GM21381 (cell line): Measurements from ENCODE around the gene DPF1.

ENCODE experiments used
- ATAC-seq: cut with Tn5 transposase; IDR thresholded peaks from one replicate; pipeline ENCODE4 v1.9.1; 2021; ENCODE audit warnings: mild to moderate bottlenecking, moderate library complexity; ENCODE audit not compliant: unreplicated experiment

The DPF1 gene

DNA sequence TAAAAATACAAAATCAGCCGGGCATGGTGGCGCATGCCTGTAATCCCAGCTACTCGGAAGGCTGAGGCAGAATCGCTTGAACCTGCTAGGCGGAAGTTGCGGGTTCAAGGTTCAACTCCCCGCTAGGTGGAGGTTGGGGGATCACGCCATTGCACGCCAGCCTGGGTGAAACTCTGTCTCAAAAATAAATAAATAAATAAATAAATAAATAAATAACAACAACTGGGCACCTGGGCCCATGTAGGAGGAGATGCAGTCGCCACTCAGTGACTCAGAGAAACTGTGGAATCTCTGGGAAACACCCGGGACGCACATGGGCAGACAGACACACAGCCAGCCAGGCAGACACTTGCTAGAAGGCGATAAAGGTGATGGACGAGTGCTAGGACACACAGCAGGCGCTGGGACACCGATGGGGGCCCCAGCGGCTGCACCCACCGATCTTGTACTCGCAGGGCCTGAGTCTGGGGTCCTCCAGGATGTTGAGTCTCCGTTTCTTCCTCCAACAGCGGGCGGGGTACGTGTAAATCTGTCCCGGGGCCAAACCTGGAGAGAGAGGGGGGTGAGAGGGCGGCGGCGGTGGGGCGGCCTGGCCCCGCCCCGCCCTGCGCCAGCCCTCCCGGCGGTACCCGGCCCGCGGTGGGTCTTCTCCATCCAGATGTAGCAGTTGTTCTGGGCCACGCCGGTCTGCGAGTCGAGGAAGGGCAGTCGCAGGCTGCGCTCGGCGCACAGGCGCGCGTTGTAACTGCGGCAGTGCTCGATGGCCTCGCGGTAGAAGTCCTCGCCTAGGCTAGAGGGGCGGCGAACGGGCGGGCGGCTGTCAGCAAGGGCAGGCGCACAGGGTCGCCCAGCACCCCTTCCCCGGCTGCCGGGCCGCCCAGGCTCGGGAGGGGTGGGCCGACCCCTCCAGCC is 1.8 kb downstream of the DPF1 start:
- no peak for ATAC-seq

DNA sequence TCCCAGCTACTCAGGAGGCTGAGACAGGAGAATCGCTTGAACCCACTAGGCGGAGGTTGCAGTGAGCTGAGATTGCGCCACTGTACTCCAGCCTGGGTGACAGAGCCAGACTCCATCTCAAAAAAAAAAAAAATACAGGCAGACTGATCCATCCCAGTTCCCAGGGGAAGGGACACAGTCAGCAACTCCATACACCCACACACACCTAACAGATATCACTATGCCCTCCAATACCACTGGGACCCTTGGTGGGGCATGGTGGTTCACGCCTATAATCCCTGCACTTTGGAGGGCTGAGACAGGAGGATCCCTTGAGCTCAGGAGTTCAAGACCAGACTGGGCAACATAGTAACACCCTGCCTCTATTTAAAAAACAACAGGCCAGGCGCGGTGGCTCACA is 2.6 kb downstream of the DPF1 start:
- no peak for ATAC-seq

DNA sequence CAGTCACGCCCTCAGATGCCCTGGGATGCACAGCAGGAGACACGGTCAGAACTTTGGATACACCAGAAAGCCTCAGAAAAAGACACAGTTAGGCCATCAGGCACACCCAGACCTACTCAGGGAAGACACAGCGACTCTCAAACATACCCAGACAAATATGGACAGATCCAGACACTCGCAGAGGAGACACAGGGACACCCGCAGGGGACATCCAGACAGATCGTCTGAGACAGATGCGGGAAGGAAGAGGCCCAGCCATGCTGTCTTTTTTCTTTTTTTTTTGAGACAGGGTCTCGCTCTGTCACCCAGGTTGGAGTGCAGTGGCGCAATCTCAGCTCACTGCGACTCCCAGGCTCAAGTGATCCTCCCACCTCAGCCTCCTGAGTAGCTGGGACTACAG is 4.8 kb downstream of the DPF1 start:
- ATAC-seq = no peak

DNA sequence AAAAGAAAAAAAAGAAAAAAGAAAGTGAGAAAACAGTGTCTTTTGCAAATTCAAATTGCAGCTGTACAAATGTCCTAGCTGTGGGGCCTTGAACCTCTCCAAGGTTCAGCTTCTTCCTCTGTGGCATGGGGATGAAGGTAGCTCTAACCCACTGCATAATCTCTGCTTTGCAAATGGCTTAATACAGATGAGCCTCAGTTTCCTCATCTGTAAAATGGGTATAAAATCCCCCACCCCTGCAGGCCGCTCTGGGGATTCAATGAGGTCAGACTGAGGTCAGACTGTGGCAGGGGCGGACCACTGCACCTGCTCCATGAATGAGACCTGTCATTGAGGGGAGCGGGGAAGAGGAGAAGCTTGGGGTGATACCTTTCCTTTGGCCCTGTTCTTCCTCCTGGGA is 5.8 kb downstream of the DPF1 start:
- ATAC-seq = no peak

DNA sequence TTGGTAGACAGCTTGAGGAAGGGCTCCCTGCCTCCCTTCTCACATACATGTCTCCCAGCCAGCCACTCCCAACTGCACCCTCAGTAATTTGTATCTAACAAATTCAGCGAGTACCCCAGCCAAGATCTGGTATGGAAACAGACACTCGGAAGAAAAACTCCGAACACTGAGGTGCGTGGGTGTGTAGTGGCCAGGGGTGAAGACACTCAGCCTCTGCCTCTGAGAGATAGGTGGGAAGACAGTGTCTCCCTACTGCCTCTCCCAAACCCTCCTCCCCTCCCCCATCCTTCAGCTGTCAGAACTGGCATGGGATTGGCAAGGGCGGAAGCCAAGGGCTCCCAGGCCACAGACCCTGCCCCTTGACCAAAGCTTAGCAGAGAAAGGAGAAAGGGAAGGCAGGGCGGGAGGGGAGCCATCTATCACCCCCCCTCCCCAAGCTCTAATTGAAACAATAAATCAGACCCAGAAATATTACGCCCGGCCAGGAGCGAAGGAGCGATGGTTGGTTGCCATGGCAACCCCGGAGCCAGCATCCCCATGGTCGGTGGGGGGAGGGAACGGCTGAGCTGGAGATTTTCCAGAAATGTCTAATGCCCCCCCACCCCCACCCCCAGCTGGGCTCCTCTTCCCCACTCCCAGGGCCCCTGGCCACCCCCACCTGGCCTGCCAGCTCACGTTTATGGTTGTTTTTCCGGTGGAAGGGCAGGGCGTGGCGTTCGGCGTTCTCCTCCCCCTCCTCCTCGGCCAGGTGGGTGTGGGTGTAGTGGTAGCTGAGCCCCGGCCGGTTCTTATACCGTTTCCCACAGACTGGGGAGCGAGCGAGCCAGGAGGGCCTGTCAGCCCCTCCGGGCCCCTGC is 7.0 kb downstream of the DPF1 start:
- no peak for ATAC-seq

DNA sequence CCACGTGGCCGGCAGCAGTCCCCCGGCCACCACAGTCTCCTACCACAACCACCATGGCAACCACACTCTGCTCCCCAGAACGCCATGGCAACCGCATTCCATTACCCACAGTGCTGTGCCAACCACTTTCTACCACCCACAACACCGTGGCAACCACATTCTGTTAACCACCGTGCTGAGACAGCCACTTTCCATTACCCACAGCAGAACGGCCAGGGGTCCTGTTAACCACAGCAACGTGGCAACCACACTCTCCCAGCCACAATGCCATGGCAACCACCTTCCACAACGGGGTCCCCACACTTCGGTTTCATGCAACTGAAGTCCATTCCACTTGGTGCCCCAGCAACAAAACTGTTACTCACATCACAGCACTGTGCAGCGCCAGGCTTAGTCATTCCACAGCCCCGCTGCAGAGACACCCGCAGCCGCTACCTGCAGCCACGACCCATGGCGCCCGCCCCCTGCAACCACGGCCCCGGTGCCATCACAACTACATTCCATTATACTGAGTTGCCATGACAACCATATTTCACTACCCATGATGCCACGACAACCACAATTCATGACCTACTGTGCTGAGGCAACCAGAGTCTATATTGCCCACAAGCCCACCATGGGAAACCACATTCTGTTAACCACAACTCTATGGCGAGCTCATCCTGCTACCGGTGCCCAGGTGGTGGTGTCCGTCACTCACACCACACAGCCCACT is 10.0 kb downstream of the DPF1 start:
- no peak for ATAC-seq

DNA sequence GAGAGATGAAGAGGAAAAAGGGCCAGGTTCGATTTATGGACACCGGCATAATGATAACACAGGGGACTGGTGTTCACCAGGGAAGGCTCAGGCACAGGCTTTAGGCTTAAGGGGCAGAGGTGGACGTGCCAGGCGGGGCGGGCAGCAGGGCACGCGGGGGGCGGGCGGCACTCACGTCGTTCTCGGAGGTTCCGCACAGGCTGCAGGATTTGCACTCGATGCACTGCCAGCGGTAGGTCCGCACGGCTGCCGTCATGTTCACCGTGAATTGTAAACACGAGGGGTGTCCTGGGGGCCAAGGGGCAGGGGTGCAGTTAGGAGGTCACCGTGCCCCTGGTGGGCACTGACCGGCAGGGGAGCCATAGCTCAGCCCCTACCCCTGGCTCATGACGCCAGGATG is 10.6 kb downstream of the DPF1 start:
- ATAC-seq = no peak

DNA sequence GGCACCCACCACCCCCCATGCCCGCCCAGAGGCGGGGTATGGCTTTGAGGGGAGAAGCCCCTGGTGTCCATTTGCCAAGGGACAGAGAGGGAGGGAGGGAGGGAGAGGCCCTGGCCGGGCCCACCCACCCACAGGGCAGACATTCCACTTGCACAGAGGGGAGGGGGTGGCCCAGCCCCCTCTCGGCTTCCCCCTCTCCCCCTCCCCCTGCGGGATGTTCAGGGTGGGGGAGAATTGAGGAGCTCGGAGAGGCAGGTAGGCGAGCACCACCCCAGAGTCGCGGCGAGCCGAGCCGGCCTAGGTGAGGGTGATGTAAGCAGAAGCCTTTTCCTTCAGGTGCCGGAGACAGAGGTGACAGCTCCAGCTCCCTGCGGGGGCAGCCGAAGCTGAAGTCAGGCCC is 12.3 kb downstream of the DPF1 start:
- no peak for ATAC-seq

DNA sequence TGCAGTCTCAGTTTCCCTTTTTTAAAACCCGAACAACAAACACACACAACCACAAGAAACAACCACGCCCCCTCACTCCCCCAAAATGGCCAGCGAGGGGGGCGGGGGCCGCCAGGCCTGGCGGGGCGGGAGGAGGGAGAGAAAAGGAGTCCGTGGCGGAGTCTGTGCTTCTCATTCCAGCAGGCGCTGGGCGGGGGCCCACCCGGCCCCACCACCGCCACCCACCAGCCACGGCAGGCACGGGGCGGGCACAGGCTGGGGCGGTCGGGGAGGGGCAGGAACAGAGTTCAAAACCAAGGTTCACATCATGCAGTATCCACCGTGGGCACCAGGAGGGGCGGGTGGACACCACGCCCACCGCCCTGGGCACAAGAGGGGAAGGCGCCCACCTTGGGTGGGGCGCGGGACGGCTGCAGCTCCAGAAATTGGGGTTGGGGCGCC is 12.9 kb downstream of the DPF1 start:
- no peak for ATAC-seq

DNA sequence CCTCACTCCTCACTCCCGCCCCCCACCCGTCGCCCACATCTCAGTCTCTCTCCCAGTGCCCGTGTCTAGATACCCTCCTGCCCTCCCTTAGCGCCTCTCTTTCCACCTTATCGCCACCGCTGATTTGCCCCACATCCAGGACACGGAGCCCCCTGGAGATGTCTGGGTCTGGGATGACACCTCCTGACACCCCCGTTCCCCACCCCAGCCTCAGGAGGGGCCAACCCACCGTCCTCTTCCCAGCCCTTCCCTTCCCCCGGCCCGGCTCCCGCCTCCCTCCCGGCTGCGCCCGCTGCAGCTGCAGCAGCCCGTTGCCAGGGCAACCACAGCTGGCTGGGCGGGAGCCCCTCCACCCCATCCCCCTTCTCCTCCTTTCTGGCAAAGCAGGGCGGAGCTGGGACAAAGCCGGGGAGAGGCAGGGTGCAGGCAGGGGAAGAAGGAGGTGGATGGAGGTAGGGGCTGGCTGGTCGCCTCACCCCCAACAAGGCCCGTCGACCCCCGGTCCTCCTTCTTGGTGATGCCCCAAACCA is 13.5 kb downstream of the DPF1 start:
- ATAC-seq = no peak

DNA sequence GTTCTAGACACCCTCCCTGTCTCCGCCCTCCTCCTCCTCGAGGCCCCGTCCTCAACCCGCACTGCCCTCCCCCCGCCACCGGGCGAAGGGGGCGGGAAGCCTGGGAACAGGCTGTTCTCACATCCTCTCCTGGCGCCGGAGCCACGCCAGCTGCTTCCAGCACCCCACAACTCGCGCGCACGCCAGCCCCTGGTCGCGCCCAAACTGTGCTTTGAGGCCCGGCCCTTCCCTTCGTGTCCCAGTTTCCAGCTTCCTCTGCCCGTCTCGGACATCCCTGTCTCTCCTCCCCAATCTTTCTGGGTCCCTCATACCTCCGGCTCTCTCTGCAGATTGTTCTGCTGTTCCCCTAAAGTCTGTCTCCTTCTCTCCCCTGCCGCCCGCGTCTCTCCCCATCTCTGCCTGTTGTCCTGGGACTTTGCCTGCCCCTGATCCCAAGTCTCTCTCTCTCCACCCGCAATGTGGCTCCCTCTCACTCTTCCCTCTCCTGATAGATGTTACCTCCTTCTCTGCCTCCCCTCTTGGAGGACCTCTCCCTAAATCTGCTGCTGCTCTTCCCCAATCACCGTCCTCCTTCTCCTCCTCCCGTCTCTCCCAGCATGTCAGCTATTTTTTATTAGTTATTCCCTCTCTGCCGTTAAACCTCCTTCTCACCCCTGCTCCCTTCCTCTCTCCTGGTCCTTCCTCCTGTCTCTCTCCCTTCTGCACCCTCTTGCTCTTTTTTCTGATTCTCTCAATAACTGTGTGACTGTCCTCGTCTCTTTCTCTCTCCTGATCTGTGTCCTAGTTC is 14.2 kb downstream of the DPF1 start:
- ATAC-seq = no peak

DNA sequence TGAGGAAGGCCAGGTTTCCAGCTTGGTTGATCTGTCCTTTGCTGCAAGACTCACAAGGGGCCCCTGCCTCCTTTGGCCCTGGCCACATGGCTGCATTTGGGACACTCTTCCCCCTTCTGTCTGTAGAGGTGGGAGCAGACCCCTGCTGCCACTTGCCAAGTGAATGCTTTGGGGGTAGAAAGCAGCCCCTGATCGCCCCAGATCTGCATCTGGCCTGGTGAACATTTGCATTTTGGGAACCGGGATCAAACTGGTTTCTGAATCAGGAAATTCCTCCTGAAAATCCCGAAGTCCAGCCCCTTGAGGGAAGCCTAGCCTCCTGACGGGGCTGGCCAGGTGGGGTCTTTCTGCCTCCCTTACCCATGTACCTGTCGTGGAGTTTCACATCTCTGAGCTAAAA is 14.9 kb downstream of the DPF1 start:
- ATAC-seq = no peak

DNA sequence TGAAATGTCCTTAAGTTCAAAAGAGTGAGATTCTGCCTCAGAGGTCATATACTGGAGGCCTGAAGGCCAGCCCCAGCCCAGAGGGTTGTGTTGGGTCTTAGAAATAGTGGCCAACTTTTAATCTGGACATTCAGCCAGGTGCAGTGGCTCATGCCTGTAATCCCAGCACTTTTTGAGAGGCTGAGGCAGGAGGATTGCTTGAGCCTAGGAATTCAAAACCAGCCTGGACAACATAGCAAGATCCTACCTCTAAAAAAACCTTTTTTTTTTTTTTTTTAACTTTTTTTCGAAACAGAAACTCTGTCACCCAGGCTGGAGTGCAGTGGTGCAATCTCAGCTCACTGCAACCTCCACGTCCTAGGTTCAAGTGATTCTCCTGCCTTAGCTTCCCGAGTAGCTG is 15.5 kb downstream of the DPF1 start:
- ATAC-seq = no peak

DNA sequence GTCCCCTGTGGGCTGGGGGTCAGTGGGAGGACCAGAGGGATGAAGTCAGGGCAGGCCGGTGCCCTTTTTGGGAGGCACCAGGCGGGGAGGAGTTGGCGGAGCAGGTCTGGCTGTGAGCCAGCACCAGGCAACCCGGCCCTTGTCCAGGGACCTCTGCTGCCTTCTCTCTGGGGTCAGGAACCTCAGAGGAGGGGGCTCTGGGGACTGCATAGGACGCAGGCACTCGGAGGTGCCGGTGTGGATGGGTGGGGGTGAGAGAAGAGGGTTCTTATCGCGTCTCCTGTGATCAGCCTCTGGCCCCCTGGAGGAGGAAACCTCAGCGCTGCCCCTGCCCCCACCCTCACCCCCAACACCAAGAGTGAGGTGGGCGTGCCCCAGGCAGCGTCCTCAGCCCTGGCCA is 16.5 kb downstream of the DPF1 start:
- no peak for ATAC-seq

DNA sequence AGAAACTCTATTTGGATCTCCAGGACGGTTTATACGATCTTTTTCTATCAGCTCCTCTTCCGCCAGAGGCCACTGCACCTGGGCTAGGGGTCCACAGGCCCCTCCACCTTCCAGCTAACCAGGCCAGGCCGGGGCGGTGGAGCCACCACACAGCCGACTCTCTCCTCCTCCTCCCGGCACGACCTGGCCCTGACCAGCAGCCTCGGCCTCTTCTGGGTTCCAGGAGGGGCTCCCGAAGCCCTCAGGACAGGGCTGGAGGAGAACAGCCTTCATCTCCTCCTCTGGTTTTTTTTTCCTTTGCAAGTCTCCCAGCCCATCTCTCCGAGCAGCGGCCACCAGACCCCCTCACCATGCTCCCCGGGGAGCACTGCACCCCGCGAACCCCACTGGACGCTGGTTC is 17.1 kb downstream of the DPF1 start:
- no peak for ATAC-seq

DNA sequence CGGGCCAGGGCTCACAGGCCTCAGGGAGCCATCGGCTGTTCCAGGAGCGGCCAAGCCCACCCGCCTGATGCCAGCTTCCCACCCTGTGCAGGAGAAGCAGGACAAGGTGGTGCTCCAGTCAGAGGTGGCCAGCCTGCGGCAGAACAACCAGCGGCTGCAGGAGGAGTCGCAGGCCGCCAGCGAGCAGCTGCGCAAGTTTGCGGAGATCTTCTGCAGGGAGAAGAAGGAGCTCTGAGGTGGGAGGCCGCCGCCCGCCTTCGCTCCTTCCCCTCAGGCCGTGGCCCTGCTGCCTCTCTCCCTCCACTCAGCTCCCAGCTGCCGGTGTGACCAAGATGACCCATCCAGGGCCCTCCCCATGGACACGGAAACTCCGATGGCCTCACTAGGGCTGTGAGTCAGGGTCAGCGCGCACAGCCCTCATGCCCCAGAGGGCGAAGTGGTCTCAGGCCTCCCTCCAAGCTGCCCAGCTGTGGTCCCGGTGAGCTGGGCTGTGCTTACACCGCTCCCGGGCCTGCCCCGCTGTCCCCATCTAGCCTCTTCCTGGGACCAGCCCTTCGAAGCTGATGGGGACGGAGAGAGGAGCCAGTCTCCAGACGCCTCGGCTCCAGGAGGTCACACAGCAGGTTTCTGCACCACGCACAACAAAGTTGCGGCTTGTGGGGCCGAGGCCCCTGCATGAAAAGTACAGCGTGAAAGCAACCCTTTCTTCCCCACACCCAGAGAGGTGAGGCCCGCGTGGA is 17.8 kb downstream of the DPF1 start:
- ATAC-seq = no peak

DNA sequence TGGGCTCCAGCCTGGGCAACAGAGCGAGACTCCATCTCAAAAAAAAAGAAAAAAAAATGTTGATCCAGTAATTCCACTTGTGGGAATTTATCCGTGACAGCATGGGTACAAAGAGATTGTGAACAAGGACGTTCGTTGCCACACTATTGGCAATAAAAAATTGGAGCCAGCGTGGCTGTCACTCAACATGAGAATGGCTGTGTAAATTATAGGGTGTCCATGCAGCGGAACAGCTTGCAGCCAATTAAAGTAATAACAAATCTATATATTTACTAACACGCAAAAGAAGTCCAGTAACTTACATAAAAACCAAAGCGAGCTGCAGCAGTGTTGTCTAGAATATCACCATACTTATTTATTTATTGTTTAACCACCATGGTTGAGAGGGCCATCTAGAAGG is 19.3 kb downstream of the DPF1 start:
- no peak for ATAC-seq

DNA sequence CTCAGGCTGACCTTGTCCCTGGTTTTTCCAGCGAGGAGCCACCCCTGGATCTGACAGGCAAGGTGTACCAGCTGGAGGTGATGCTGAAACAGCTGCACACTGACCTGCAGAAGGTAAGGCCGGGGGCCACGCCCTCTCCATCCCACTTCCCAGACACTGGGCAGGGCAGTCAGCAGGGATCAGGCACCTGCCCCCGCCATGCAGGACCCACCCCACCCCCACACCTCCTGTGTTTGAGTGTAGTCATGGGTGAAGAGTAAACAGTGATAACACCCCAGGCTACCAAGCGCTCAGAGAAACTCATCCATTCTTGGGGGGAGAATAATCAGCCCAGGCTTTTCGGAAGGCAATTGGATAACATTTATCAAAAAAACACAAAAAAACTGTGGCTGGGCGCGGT is 19.9 kb downstream of the DPF1 start:
- ATAC-seq = no peak

DNA sequence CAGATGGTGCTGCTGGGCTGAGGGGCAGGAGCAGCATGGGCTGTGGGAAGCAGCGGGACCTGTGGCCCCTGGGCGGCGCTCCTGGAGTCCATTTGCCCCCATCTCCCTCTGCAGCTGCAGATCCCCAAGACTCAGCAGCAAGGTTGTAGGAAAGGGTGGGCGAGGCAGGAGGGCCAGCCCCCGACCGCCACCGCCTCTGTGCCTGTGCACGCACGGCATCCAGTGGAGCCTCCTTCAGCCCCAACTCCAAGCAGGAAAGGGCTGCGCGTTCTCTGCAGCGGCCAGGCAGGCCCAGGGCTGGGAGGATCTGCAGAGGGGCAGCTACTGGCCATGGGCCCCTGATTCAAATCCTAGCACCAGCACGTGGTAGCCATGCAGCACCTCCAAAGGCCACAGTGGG is 20.8 kb downstream of the DPF1 start:
- ATAC-seq = no peak

DNA sequence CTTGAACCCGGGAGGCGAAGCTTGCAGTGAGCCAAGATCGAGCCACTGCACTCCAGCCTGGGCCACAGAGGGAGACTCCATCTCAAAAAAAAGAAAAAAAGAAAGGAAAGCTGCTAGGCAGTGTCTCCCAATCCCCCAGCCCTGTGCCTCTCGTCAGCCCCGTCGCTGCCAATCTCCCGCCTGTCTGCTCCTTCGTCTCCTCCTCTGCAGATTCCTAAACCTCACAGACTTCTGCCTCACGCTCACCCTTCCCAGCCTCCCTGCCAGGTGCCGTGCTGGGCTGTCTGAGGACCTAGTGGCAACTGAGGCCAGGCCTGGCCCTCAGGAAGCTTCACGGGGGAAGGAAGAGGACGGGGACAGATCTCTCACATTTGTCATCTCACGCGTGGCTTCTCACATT is 21.5 kb downstream of the DPF1 start:
- no peak for ATAC-seq
